CD4-positive, CD25-positive, alpha-beta regulatory T cell (primary cell): Measurements from ENCODE around the gene ITPKA. TPM values are rescaled to one million over a fixed set of nuclear protein-coding genes. Genes with fewer than 3 reads are reported as not detected.
A peak's percentile ranks its signal among the peaks of the same experiment; 100 is the strongest.

ENCODE experiments used
- ATAC-seq, 2 donors: fragments of 150-1000 bp; cut with Tn5 transposase; one replicate each; pipeline ENCODE4 v1.10.0; 2021; ENCODE audit warnings: low read depth in 2 of 2, moderate number of reproducible peaks in 2 of 2, moderate library complexity in 1 of 2
- DNase-seq, 3 donors: peaks; one replicate each; pipeline versions ENCODE4 v3.0.0 to v3.0.0-alpha.2; 2012 to 2022; ENCODE audit warnings: mixed read lengths in 1 of 3
- H3K27ac ChIP-seq: one replicate; pipeline ENCODE4 v1.7.0; 2013; ENCODE audit warnings: mild to moderate bottlenecking, low read length; ENCODE audit not compliant: insufficient read depth, poor library complexity, severe bottlenecking
- H3K27me3 ChIP-seq: one replicate; pipeline ENCODE4 v1.7.0; 2013; ENCODE audit warnings: low read length; ENCODE audit not compliant: control insufficient read depth, insufficient read depth
- H3K36me3 ChIP-seq: one replicate; pipeline ENCODE4 v1.7.0; 2013; ENCODE audit warnings: mild to moderate bottlenecking, low read length, moderate library complexity; ENCODE audit not compliant: control insufficient read depth, insufficient read depth
- H3K4me1 ChIP-seq: 2 replicates; pipeline ENCODE4 v1.7.0; 2013; ENCODE audit warnings: mild to moderate bottlenecking, low read length; ENCODE audit not compliant: insufficient read depth, control insufficient read depth, poor library complexity, severe bottlenecking
- H3K4me3 ChIP-seq: one replicate; pipeline ENCODE4 v1.7.0; 2013; ENCODE audit warnings: low read depth, mild to moderate bottlenecking, low read length, moderate library complexity
- H3K9me3 ChIP-seq, 2 experiments: 1 replicate in 1 of 2; 2 replicates in 1 of 2; pipeline ENCODE4 v1.7.0; 2013; ENCODE audit warnings: low read length in 2 of 2, mild to moderate bottlenecking in 1 of 2, moderate library complexity in 1 of 2; ENCODE audit not compliant: control insufficient read depth in 2 of 2
- H3K27ac Mint-ChIP-seq, 3 donors: one replicate each; pipeline ENCODE4 v1.8.0; 2020 to 2022; ENCODE audit warnings: mild to moderate bottlenecking in 3 of 3, mixed read lengths in 3 of 3, moderate library complexity in 2 of 3
- H3K27me3 Mint-ChIP-seq: one replicate; pipeline ENCODE4 v1.8.0; 2022; ENCODE audit warnings: mild to moderate bottlenecking, mixed read lengths
- H3K36me3 Mint-ChIP-seq: one replicate; pipeline ENCODE4 v1.8.0; 2020; ENCODE audit warnings: mixed read lengths
- H3K4me1 Mint-ChIP-seq, 4 donors: one replicate each; pipeline ENCODE4 v1.8.0; 2020 to 2022; ENCODE audit warnings: mixed read lengths in 4 of 4, mild to moderate bottlenecking in 1 of 4
- H3K4me3 Mint-ChIP-seq, 4 donors: one replicate each; pipeline ENCODE4 v1.8.0; 2020 to 2022; ENCODE audit warnings: mild to moderate bottlenecking in 4 of 4, mixed read lengths in 4 of 4, moderate library complexity in 3 of 4
- H3K9me3 Mint-ChIP-seq, 7 donors: one replicate each; pipeline ENCODE4 v1.8.0; 2020 to 2022; ENCODE audit warnings: mixed read lengths in 7 of 7, mild to moderate bottlenecking in 3 of 7, moderate library complexity in 2 of 7
- polyA plus RNA-seq, 4 donors: library from polyadenylated mRNA; unstranded; fragments of 300-500 nt; fragmentation: Illumina TruSeq; gene quantifications; one replicate each; pipeline ENCODE4 v1.2.3, GENCODE V29; 2021
- total RNA-seq: library from RNA; stranded (reverse); gene quantifications from one replicate; pipeline ENCODE4 v1.2.3, GENCODE V29; 2022

The ITPKA gene
- total and polyA plus RNA-seq, 5 donors from 2014 or later = not detected

DNA sequence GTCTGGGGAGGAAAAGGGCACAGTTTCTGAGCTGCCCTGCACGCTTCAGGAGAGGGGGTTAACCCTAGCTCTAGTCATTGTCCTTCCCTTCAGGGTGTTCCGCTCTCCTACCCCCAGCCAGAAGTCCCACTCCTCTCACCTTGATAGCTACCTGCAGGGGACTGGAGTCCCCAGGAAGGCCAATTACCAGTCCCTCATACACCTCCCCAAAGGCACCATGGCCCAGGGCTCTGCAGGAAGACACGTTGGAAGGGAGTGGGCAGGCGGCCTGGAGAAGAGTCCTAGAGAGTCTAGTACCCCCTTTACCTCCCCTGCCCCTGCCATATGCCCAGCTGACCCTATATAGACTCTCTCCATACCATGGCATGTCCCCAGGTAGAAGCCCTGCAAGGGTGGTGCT is 12.1 kb downstream of the ITPKA start:
- Histone ChIP-seq H3K4me1 (peaks cover 21% of the 10 kb centered on the region), H3K27ac (no peak overlapping the region), H3K36me3 (no peaks in the 10 kb centered on the region), H3K9me3 (no peaks in the 10 kb centered on the region), H3K4me3 (no peak overlapping the region), H3K27me3 (peaks cover 4% of the 10 kb centered on the region)
- peak overlapping the region in 1 of 3 donors; percentile 20 for H3K27ac Mint-ChIP-seq
- ATAC-seq (no peak), DNase-seq (no peak)
- H3K36me3 Mint-ChIP-seq = no peaks in the 10 kb centered on the region
- H3K4me3 Mint-ChIP-seq = peak overlapping the region in 1 of 4 donors; percentile 38
- peaks cover 0 to 23% (median 7%) of the 10 kb centered on the region in 4 donors for H3K4me1 Mint-ChIP-seq
- H3K9me3 Mint-ChIP-seq = peaks cover 0 to 2% (median 0%) of the 10 kb centered on the region in 7 donors
- H3K27me3 Mint-ChIP-seq = peaks cover 58% of the 10 kb centered on the region

DNA sequence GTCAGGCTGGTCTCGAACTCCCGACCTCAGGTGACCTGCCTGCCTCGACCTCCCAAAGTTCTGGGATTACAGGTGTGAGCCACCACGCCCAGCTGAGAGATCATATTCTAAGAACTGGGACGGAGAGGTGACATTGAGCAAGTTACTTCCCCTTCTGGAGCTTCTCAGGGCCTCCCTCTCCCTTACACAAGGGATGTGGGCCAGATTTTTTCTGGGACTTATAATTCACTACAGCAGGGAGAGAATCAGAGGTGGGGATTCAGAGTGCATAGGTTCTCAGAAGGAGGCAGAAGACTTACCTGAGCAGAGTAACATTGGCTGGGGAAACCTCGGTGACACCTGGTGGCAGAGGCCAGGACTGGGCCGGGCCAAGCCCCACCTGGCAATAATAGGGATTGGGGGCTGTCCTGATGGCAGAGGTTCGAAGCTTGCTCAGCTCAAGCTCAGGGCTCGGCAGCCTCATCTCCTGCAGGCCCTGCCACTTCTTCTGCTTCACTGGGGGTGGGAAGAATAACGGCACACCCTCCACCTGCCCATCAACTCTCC is 13.2 kb downstream of the ITPKA start:
- peaks cover 0 to 2% (median 0%) of the 10 kb centered on the region in 7 donors for H3K9me3 Mint-ChIP-seq

DNA sequence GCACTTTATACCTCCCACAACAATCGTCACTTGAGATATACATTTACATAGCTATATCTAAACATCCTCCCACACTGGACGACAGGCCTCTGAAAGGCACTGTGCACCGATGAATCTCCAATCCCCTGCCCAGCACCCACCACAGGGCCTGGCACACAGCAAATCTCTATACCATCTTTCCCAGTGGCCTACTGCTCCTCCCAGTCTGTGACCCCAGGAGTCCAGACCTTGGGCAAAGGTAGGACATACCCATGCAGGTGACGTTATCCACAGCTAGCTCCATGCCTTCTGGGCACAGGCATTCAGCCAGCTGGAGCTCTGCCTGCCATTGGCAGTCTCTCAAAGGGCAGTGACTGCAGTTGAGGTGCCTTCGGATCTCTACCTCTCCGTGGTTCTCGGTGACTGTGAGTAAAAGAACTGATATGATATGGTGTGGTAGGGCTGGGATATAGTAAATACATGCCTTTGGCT is 14.2 kb downstream of the ITPKA start:
- peaks cover 56% of the 10 kb centered on the region for H3K27me3 Mint-ChIP-seq
- no peak for ATAC-seq
- no peak overlapping the region for H3K27ac Mint-ChIP-seq
- H3K9me3 Mint-ChIP-seq = peaks cover 0 to 2% (median 0%) of the 10 kb centered on the region in 7 donors
- Histone ChIP-seq H3K36me3 (no peaks in the 10 kb centered on the region), H3K27ac (no peak overlapping the region), H3K4me1 (peaks cover 19% of the 10 kb centered on the region), H3K9me3 (no peaks in the 10 kb centered on the region), H3K4me3 (no peak overlapping the region), H3K27me3 (peaks cover 5% of the 10 kb centered on the region)
- DNase-seq = no peak
- H3K4me3 Mint-ChIP-seq = peak overlapping the region in 1 of 4 donors; percentile 22
- no peaks in the 10 kb centered on the region for H3K36me3 Mint-ChIP-seq
- peaks cover 0 to 20% (median 2%) of the 10 kb centered on the region in 4 donors for H3K4me1 Mint-ChIP-seq

More for the DNA sequence above, 13.2 kb downstream of the ITPKA start:
- peaks cover 0 to 19% (median 0%) of the 10 kb centered on the region in 4 donors for H3K4me1 Mint-ChIP-seq
- H3K27me3 Mint-ChIP-seq = peaks cover 54% of the 10 kb centered on the region
- Histone ChIP-seq H3K36me3 (no peaks in the 10 kb centered on the region), H3K4me1 (peaks cover 19% of the 10 kb centered on the region), H3K9me3 (no peaks in the 10 kb centered on the region), H3K27me3 (peaks cover 5% of the 10 kb centered on the region), H3K4me3 (no peak overlapping the region), H3K27ac (no peak overlapping the region)
- no peaks in the 10 kb centered on the region for H3K36me3 Mint-ChIP-seq
- H3K27ac Mint-ChIP-seq = no peak overlapping the region
- DNase-seq (no peak), ATAC-seq (no peak)
- H3K4me3 Mint-ChIP-seq = no peak overlapping the region

DNA sequence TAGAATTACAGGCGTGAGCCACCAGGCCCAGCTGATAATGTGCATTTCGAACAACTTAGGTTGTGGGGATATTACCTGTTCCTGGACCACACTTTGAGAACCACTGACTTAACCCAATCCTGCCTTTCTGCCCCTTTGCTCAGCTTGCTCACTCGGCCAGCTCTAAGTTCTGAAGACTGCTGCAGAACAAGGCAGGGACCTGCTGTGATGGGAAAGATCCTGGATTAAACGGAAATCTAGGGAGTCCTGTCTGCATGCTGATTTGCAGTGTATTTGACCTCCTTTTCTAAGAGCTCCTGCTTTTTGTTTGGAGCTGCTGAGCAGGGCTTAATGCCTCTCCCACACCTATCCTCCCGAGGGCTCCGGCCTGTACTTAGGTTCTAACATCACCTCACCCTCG is 17.1 kb downstream of the ITPKA start:
- no peaks in the 10 kb centered on the region for H3K36me3 ChIP-seq
- peaks cover 5% of the 10 kb centered on the region for H3K27me3 ChIP-seq
- no peaks in the 10 kb centered on the region for H3K36me3 Mint-ChIP-seq
- H3K9me3 ChIP-seq = no peaks in the 10 kb centered on the region
- no peak overlapping the region for H3K27ac Mint-ChIP-seq
- peaks cover 31% of the 10 kb centered on the region for H3K4me1 ChIP-seq
- H3K9me3 Mint-ChIP-seq = no peaks in the 10 kb centered on the region
- no peak overlapping the region for H3K4me3 ChIP-seq
- DNase-seq (no peak), ATAC-seq (no peak)
- H3K4me1 Mint-ChIP-seq = peaks cover 0 to 31% (median 10%) of the 10 kb centered on the region in 4 donors
- peak overlapping the region in 3 of 4 donors; percentile 41 to 65 (median 48) for H3K4me3 Mint-ChIP-seq
- peaks cover 49% of the 10 kb centered on the region for H3K27me3 Mint-ChIP-seq
- H3K27ac ChIP-seq = no peak overlapping the region

DNA sequence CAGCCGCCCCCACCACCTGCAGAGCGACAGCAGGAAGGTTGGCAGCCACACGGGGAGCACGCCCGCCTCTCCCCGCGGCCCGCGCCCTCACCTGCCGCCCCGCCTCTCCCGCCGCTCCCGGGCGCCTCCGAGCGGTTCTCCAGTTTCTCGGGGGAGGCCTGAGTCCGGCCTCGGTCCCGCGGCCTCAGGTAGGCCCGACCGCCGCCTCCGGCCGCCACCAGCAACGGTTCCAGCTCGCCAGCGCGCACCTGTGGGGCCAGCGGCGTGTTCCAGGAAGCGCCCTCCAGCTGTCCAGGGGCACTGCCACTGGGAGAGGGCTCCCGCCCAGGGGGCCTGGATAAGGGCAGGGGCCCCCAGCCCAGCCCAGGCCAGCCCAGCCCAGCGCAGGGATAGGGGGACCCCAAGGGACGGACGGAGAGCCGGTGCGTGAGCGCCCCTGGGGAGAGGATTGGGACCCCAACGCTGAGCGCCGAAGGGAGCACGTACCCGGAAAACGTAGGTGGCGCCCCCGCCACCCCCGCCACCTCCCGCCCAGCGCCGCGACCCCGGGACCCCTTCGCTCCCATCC is 17.7 kb downstream of the ITPKA start:
- H3K9me3 ChIP-seq = no peaks in the 10 kb centered on the region
- DNase-seq = no peak
- Mint-ChIP-seq H3K9me3 (no peaks in the 10 kb centered on the region), H3K4me1 (peaks cover 0 to 31% (median 10%) of the 10 kb centered on the region in 4 donors), H3K4me3 (no peak overlapping the region), H3K27me3 (peaks cover 42% of the 10 kb centered on the region), H3K36me3 (peaks cover 2% of the 10 kb centered on the region), H3K27ac (no peak overlapping the region)
- no peak for ATAC-seq
- H3K27me3 ChIP-seq = peaks cover 5% of the 10 kb centered on the region
- no peaks in the 10 kb centered on the region for H3K36me3 ChIP-seq
- no peak overlapping the region for H3K4me3 ChIP-seq
- no peak overlapping the region for H3K27ac ChIP-seq
- H3K4me1 ChIP-seq = peaks cover 31% of the 10 kb centered on the region

DNA sequence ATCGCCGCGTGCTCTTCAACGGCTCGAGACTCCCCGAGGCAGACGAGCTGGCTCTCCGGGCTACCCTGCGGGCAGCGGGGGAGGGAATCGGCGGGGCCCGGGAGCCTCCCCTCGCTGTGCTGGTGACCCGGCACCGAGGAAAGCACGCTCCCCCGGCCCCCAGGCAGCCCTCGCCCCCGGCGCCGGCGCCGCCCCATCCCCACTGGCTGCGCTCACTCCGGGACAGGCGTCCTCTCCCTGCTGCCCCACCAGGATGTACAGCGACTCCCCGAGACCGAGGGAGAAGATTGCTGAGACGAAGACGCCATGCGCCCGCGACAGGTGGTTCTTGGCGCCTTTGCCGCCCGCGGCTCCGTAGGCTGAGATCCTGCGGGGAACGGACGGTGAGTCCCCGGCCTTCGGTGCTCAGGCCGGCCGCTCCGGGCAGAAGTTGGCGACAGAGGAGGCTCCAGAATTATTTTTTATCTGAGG is 18.3 kb downstream of the ITPKA start:
- no peaks in the 10 kb centered on the region for H3K9me3 Mint-ChIP-seq
- Histone ChIP-seq H3K27ac (no peak overlapping the region), H3K4me3 (peak overlapping the region; percentile 41), H3K9me3 (no peaks in the 10 kb centered on the region), H3K36me3 (no peaks in the 10 kb centered on the region), H3K4me1 (peaks cover 31% of the 10 kb centered on the region), H3K27me3 (peaks cover 5% of the 10 kb centered on the region)
- peaks cover 0 to 33% (median 10%) of the 10 kb centered on the region in 4 donors for H3K4me1 Mint-ChIP-seq
- H3K36me3 Mint-ChIP-seq = peaks cover 8% of the 10 kb centered on the region
- DNase-seq = peak in 1 of 3 donors; percentile 24
- H3K27me3 Mint-ChIP-seq = peaks cover 39% of the 10 kb centered on the region
- H3K27ac Mint-ChIP-seq = peak overlapping the region in 2 of 3 donors; percentile 38 to 66
- peak overlapping the region; percentile 71 to 94 (median 78) for H3K4me3 Mint-ChIP-seq
- ATAC-seq = peak in 1 of 2 donors; percentile 22

DNA sequence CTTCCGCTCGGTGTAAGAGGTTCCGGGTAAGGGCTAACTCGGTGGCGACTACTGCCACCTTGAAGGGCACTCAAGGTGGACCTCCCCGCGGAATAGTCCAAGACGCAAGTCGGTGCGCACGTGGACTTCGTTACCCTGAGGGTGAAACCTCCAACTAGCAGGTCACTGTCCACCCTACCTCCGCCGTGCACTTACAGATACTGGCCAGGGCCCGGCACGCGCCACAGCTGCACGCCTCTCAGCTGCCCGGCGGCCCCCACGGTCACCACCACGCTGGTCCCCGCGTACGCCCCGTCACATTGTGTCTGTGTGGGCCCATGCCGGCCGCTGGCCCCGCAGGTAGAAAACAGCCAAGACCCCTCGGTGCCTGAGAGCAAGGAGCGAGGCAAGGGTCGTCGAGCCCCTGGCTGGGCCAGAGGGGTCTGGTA is 18.9 kb downstream of the ITPKA start:
- peaks cover 13% of the 10 kb centered on the region for H3K36me3 Mint-ChIP-seq
- no peak for DNase-seq
- H3K27me3 Mint-ChIP-seq = peaks cover 39% of the 10 kb centered on the region
- H3K27ac Mint-ChIP-seq = peak overlapping the region in 1 of 3 donors; percentile 38
- H3K4me1 ChIP-seq = peaks cover 31% of the 10 kb centered on the region
- peaks cover 5% of the 10 kb centered on the region for H3K27me3 ChIP-seq
- H3K36me3 ChIP-seq = no peaks in the 10 kb centered on the region
- H3K27ac ChIP-seq = no peak overlapping the region
- peak overlapping the region; percentile 71 to 94 (median 78) for H3K4me3 Mint-ChIP-seq
- no peak for ATAC-seq
- H3K9me3 Mint-ChIP-seq = no peaks in the 10 kb centered on the region
- H3K9me3 ChIP-seq = no peaks in the 10 kb centered on the region
- peak overlapping the region; percentile 41 for H3K4me3 ChIP-seq
- peaks cover 0 to 33% (median 10%) of the 10 kb centered on the region in 4 donors for H3K4me1 Mint-ChIP-seq
